Breast epithelium (tissue), 4 donors: ENCODE measurements around the gene ISLR. TPM values are rescaled to one million over a fixed set of nuclear protein-coding genes. Genes with fewer than 3 reads are reported as not detected.

Experiments
- DNase-seq, 2 donors: peaks; one replicate each; pipeline ENCODE4 v3.0.0-alpha.2; 2019; ENCODE audit warnings: low spot score in 2 of 2
- H3K27ac ChIP-seq, 2 donors: fragments of 200-600 bp; sonication (generic) in 1 of 2; one replicate each; pipeline ENCODE4 v1.5.1; 2016 to 2019; ENCODE audit warnings: mild to moderate bottlenecking in 1 of 2
- H3K27me3 ChIP-seq, 2 donors: fragments of 200-600 bp; sonication (generic) in 1 of 2; one replicate each; pipeline versions ENCODE4 v1.5.1 to v1.6.0; 2017 to 2019; ENCODE audit warnings: control low read depth in 1 of 2, mild to moderate bottlenecking in 1 of 2
- H3K36me3 ChIP-seq: fragments of 200-600 bp; one replicate; pipeline ENCODE4 v1.5.1; 2019
- H3K4me1 ChIP-seq, 2 donors: fragments of 200-600 bp; sonication (generic); one replicate each; pipeline ENCODE4 v1.5.1; 2016 to 2019; ENCODE audit warnings: control low read depth in 1 of 2
- H3K4me3 ChIP-seq, 3 donors: fragments of 200-600 bp; sonication (generic); 1 replicate in 2 of 3; 2 replicates in 1 of 3; pipeline ENCODE4 v1.5.1; 2016 to 2019; ENCODE audit warnings: mild to moderate bottlenecking in 3 of 3, moderate library complexity in 2 of 3
- H3K9me3 ChIP-seq, 2 donors: fragments of 200-600 bp; sonication (generic) in 1 of 2; one replicate each; pipeline ENCODE4 v1.5.1; 2016 to 2019; ENCODE audit warnings: control low read depth in 1 of 2
- CTCF ChIP-seq, 3 donors: fragments of 450-650 bp; IDR thresholded peaks; one replicate each; pipeline ENCODE4 v1.5.1; 2016 to 2017; ENCODE audit warnings: antibody characterized with exemption in 3 of 3, mild to moderate bottlenecking in 3 of 3, moderate library complexity in 3 of 3
- POLR2A ChIP-seq: fragments of 450-650 bp; IDR thresholded peaks from one replicate; pipeline ENCODE4 v1.6.1; 2016; ENCODE audit warnings: antibody characterized with exemption, mild to moderate bottlenecking, moderate library complexity
- POLR2AphosphoS5 ChIP-seq, 3 donors: sonication (generic); formaldehyde crosslinking; IDR thresholded peaks; one replicate each; pipeline ENCODE4 v1.6.1; 2017; ENCODE audit warnings: antibody characterized with exemption in 3 of 3
- intact Hi-C: fragments of 100-400 bp; cut with DNase I; formaldehyde crosslinking; loops from one replicate; pipeline ENCODE4 v1.15.1; 2023; ENCODE audit warnings: low total_unique reads
- total RNA-seq, 3 donors: library from RNA; depleted of rRNA; stranded (reverse); fragments of >200 nt; gene quantifications; one replicate each; pipeline ENCODE4 v1.1.0, GENCODE V29; 2016

Gene ISLR
- total RNA-seq, 3 donors from 2014 or later, result 49.2 to 88.0 (median 71.8) TPM

- Histone ChIP-seq H3K4me1 (peaks cover 0 to under 1% of the 10 kb centered on the region in 2 donors), H3K4me3 (no peak overlapping the region), H3K9me3 (no peaks in the 10 kb centered on the region), H3K27ac (no peak overlapping the region), H3K27me3 (no peaks in the 10 kb centered on the region), H3K36me3 (no peaks in the 10 kb centered on the region)
- no peak for DNase-seq
- intact Hi-C loops, result no loop called here
- TF ChIP-seq POLR2AphosphoS5 (IDR thresholded peaks at IDR 0.05), result no peak
These were observed 34.3 kb downstream of the ISLR start for GRCh38 chr15:74207652-74208440.

- intact Hi-C loops, result no loop called here
- H3K4me1 ChIP-seq, result no peaks in the 10 kb centered on the region
- no peaks in the 10 kb centered on the region for H3K9me3 ChIP-seq
These were observed 35.0 kb downstream of the ISLR start for GRCh38 chr15:74208496-74208895.

GRCh38 chr15:74208901-74209559, 35.5 kb downstream of the ISLR start:
- intact Hi-C loops, result no loop called here
- Histone ChIP-seq H3K27ac (no peak overlapping the region), H3K4me3 (no peak overlapping the region), H3K4me1 (no peaks in the 10 kb centered on the region), H3K27me3 (no peaks in the 10 kb centered on the region), H3K9me3 (no peaks in the 10 kb centered on the region), H3K36me3 (no peaks in the 10 kb centered on the region)
- TF ChIP-seq CTCF (IDR thresholded peaks at IDR 0.05) (no peak), POLR2AphosphoS5 (IDR thresholded peaks at IDR 0.05) (no peak), POLR2A (no peak)
- no peak for DNase-seq

More at GRCh38 chr15:74208496-74208895, 35.0 kb downstream of the ISLR start:
- Histone ChIP-seq H3K36me3 (no peaks in the 10 kb centered on the region), H3K4me3 (no peak overlapping the region), H3K27ac (no peak overlapping the region), H3K27me3 (no peaks in the 10 kb centered on the region)
- DNase-seq, result no peak
- TF ChIP-seq CTCF (IDR thresholded peaks at IDR 0.05), result no peak
- no peak for TF ChIP-seq POLR2AphosphoS5 (IDR thresholded peaks at IDR 0.05)
- TF ChIP-seq POLR2A, result no peak

- Histone ChIP-seq H3K4me3 (no peak overlapping the region), H3K27ac (no peak overlapping the region), H3K27me3 (no peaks in the 10 kb centered on the region), H3K9me3 (no peaks in the 10 kb centered on the region), H3K4me1 (no peaks in the 10 kb centered on the region), H3K36me3 (no peaks in the 10 kb centered on the region)
- no peak for TF ChIP-seq POLR2A
- TF ChIP-seq POLR2AphosphoS5 (IDR thresholded peaks at IDR 0.05), result no peak
- TF ChIP-seq CTCF (IDR thresholded peaks at IDR 0.05), result no peak
- no peak for DNase-seq
- intact Hi-C loops, result no loop called here
These were observed 36.0 kb downstream of the ISLR start for GRCh38 chr15:74209560-74209958.

GRCh38 chr15:74209997-74210671, 36.6 kb downstream of the ISLR start:
- DNase-seq, result no peak
- no peaks in the 10 kb centered on the region for H3K36me3 ChIP-seq
- H3K27ac ChIP-seq, result no peak overlapping the region
- H3K27me3 ChIP-seq, result no peaks in the 10 kb centered on the region
- no peak overlapping the region for H3K4me3 ChIP-seq
- TF ChIP-seq CTCF (IDR thresholded peaks at IDR 0.05) (no peak), POLR2A (no peak), POLR2AphosphoS5 (IDR thresholded peaks at IDR 0.05) (no peak)
- H3K4me1 ChIP-seq, result no peaks in the 10 kb centered on the region
- H3K9me3 ChIP-seq, result no peaks in the 10 kb centered on the region
- intact Hi-C loops, result no loop called here
